GM15510 (cell line): ENCODE data around the gene TMEM232.

ENCODE experiments used
- POLR2A ChIP-seq: IDR thresholded peaks from 3 replicates; pipeline ENCODE4 v1.6.1; 2011; ENCODE audit warnings: borderline replicate concordance; ENCODE audit not compliant: insufficient read length; ENCODE audit errors: extremely low read depth

The TMEM232 gene

GRCh38 chr5:110440058-110440457 lies 286.4 kb downstream of the TMEM232 start:
- TF ChIP-seq POLR2A = no peak

GRCh38 chr5:110439296-110439695 lies 287.2 kb downstream of the TMEM232 start:
- no peak for TF ChIP-seq POLR2A

GRCh38 chr5:110435207-110435606 lies 291.3 kb downstream of the TMEM232 start:
- no peak for TF ChIP-seq POLR2A

- TF ChIP-seq POLR2A = no peak
Observed at GRCh38 chr5:110431603-110432002, 294.9 kb downstream of the TMEM232 start.

GRCh38 chr5:110414360-110414759 lies 312.1 kb downstream of the TMEM232 start:
- TF ChIP-seq POLR2A = no peak

GRCh38 chr5:110413856-110414255 lies 312.6 kb downstream of the TMEM232 start:
- TF ChIP-seq POLR2A = no peak

GRCh38 chr5:110409571-110409970 lies 316.9 kb downstream of the TMEM232 start:
- TF ChIP-seq POLR2A = no peak

GRCh38 chr5:110402562-110402961 lies 323.9 kb downstream of the TMEM232 start:
- TF ChIP-seq POLR2A = no peak

GRCh38 chr5:110401881-110402280 lies 324.6 kb downstream of the TMEM232 start:
- no peak for TF ChIP-seq POLR2A

GRCh38 chr5:110398951-110399350 lies 327.5 kb downstream of the TMEM232 start:
- no peak for TF ChIP-seq POLR2A

- TF ChIP-seq POLR2A = no peak
Observed at GRCh38 chr5:110397281-110397680, 329.2 kb downstream of the TMEM232 start.

- no peak for TF ChIP-seq POLR2A
Observed at GRCh38 chr5:110386782-110387181, 339.7 kb downstream of the TMEM232 start.

GRCh38 chr5:110383231-110383630 lies 343.2 kb downstream of the TMEM232 start:
- TF ChIP-seq POLR2A = no peak

- TF ChIP-seq POLR2A = no peak
Observed at GRCh38 chr5:110377943-110378342, 348.5 kb downstream of the TMEM232 start.

GRCh38 chr5:110377361-110377760 lies 349.1 kb downstream of the TMEM232 start:
- no peak for TF ChIP-seq POLR2A

GRCh38 chr5:110376281-110376951 lies 350.1 kb downstream of the TMEM232 start:
- TF ChIP-seq POLR2A = no peak

- TF ChIP-seq POLR2A = no peak
Observed at GRCh38 chr5:110371725-110372041, 354.8 kb downstream of the TMEM232 start.

- no peak for TF ChIP-seq POLR2A
Observed at GRCh38 chr5:110371011-110371724, 355.3 kb downstream of the TMEM232 start.
